GM10248 (cell line): ENCODE results near the gene SMARCB1.

Experiments
- CTCF ChIA-PET: fragments of 300-600 bp; sonication (Branson Sonifier 250); formaldehyde crosslinking; extraction: SDS; loops from one replicate; lab custom pipeline; 2021; ENCODE audit warnings: antibody characterized with exemption; lab: Yijun Ruan, JAX
- POLR2A ChIA-PET: fragments of 350-650 bp; sonication (Branson Sonifier 250); formaldehyde crosslinking; extraction: SDS; loops from one replicate; lab custom pipeline; 2020; ENCODE audit warnings: antibody characterized with exemption; lab: Yijun Ruan, JAX
- DNase-seq: peaks from one replicate; pipeline ENCODE4 v3.0.0; 2012; ENCODE audit errors: extremely low spot score
- TF ChIP-seq, protein P1 (sequence below): IDR thresholded peaks from 2 replicates; pipeline ENCODE4 v1.5.1; 2012; ENCODE audit warnings: mild to moderate bottlenecking, low read depth; ENCODE audit errors: extremely low read depth, missing control alignments, control extremely low read depth

The SMARCB1 gene

DNA sequence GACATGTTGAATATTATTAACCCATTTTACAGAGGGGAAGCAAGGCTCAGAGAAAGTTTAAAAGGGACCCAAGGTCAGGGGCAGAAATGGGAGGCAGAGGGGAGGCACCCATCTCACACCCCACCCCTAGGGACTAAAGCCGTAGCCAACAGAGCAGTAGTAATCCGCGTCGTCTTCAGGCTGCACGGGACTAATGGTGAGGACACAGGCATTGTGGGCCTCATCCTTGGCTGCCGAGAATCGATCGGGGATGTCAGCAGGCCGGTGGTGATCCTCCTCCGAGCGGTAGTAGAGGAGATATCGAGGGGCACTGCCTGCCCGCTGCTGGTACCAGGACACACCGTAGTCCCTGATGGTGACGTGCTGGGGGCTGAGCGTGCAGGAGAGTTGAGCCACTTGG lies 34.0 kb upstream of the SMARCB1 start:
- ChIA-PET CTCF (interaction anchor here (1.3 to 1.4 kb wide), 2 partner anchors 8 to 14 kb away, joined by 3 read pairs; no protein-coding TSS in a partner anchor), POLR2A (no interaction called here)
- peak; percentile 54 for DNase-seq
- TF ChIP-seq, protein P1, sequence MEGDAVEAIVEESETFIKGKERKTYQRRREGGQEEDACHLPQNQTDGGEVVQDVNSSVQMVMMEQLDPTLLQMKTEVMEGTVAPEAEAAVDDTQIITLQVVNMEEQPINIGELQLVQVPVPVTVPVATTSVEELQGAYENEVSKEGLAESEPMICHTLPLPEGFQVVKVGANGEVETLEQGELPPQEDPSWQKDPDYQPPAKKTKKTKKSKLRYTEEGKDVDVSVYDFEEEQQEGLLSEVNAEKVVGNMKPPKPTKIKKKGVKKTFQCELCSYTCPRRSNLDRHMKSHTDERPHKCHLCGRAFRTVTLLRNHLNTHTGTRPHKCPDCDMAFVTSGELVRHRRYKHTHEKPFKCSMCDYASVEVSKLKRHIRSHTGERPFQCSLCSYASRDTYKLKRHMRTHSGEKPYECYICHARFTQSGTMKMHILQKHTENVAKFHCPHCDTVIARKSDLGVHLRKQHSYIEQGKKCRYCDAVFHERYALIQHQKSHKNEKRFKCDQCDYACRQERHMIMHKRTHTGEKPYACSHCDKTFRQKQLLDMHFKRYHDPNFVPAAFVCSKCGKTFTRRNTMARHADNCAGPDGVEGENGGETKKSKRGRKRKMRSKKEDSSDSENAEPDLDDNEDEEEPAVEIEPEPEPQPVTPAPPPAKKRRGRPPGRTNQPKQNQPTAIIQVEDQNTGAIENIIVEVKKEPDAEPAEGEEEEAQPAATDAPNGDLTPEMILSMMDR: no peak

DNA sequence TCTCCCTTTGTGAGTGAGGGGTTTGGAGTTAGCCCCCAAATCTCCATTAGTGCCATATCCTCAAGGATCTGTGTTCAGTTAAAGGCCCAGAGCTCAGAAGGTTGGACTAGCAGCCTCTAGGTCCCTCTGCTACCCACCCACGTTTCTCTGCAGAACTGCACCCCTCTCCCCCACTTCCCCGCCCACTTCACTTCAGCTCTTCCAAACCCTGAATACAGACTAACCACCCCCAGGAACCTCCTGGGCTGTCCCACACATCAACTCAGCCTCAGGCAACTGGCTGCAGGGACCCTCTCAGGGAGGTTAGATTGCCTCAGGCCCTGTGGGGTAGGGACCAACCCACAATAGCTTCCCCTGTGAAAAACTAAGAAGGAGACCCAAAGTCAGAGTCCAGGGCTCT lies 33.4 kb upstream of the SMARCB1 start:
- ChIA-PET POLR2A (no interaction called here), CTCF (interaction anchor here (0.9 to 1.3 kb wide), 3 partner anchors 10 to 14 kb away, joined by 3 read pairs; partner anchors contain the start of gene CHCHD10)

DNA sequence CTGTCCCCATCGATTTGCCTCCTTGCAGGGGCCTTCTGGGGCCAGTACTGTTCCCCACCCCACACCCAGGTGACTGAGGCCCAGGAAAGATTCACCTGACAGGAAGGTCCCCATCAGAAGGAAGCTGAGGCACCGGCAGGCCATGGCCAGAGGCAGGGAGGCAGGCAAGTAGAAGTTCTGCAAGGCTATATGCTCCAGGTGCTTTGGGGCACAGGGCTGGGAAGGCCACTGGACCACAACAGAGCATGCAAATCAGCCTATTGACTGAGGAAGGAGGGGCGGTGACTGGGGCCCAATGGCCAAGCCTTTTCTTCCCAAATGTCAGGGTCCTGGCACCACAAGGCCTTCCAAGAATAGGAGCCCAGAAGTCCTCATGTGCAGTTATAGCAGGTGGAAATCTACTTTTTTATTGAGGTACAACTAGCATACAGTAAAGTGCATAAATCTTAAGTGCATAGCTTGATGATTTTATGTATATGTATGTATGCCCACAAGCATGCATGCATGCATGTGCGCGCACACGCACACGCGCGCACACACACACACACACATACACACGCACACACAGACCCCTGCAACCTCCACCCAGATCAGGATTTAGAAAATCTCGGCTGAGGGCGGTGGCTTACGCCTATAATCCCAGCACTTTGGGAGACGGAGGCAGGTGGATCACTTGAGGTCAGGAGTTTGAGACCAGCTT lies 32.4 kb upstream of the SMARCB1 start, which contains the start of gene VPREB3:
VPREB3 (minus strand) TSS at position 206 of the 700 bp plus-strand sequence; CDS start at position 144, 62 bp downstream.
- TF ChIP-seq, protein P1: no peak
- DNase-seq: no peak
- CTCF ChIA-PET: interaction anchor here (0.8 to 1.8 kb wide), 6 partner anchors 10 to 95 kb away, joined by 3 to 4 read pairs (median 3); partner anchors contain the start of gene CHCHD10
- POLR2A ChIA-PET: no interaction called here

More for the DNA sequence above, 33.4 kb upstream of the SMARCB1 start:
- DNase-seq: no peak
- TF ChIP-seq, protein P1: no peak

DNA sequence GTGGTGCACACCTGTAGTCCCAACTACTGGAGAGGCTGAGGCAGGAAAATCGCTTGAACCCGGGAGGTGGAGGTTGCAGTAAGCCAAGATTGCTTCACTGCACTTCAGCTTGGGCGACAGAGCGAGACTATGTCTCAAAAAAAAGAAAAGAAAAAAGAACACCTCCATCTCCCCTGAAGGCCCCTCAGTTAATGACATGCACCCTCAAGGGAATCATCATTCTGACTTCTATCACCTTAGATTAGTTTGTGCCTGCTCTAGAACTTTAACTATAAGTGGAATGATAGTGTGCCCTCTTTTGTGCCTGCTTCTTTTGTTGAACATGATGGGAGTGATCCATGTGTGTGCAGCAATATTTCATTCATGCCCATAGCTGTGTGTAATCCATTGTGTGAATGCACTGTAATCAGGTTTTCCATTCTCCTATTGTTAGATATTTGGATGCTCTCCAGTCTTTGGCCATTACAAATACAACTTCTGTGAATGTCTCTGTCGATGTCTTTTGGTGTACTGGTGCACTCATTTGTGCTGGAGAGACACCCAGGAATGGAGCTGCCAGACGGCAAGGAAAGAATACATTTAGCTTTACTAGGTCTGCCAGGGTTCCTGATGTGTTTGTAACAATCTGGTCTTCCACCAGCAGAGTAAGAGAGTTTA lies 31.7 kb upstream of the SMARCB1 start:
- ChIA-PET CTCF (interaction anchor here (0.8 to 1.8 kb wide), 5 partner anchors 11 to 94 kb away, joined by 3 to 4 read pairs (median 3); no protein-coding TSS in a partner anchor), POLR2A (no interaction called here)
- no peak for DNase-seq
- TF ChIP-seq, protein P1: no peak

DNA sequence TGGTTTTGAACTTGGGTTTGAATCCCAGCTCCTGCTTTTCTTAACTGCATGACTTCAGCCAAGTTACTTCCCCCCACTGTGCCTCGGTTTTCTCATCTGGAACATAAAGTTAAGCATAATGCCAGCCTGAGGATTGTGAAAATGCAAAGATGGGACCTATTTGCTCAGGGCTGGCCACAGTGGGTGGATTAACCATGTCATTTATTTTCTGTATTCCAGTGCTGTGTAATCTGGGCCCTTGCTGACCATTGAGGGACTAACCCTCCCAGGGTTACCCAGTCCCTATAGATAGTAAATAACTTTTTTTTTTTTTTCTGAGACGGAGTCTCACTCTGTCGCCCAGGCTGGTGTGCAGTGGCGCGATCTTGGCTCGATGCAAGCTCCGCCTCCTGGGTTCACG lies 31.1 kb upstream of the SMARCB1 start:
- POLR2A ChIA-PET: no interaction called here
- no peak for DNase-seq
- CTCF ChIA-PET: interaction anchor here (1.1 to 1.3 kb wide), 3 partner anchors 11 to 15 kb away, joined by 3 read pairs; no protein-coding TSS in a partner anchor
- TF ChIP-seq, protein P1: no peak

DNA sequence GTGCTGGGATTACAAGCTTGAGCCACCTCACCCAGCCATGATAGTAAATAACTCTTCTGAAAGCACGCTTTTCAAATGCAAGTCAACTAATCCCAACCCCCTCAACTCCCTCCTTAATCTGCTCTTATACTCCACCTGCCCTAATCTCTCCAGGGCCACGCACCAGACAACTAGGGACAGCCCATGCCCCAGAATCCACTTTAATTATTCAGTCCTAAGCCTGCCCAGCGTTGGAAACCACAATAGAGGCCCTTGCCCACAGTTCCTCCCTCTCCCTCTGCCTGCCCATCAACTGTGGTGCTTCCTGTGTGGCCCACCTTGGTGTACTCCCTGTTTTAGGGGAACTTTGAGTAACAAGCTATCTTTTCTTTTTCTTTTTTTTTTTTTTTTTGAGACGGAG lies 29.9 kb upstream of the SMARCB1 start:
- TF ChIP-seq, protein P1: no peak
- no peak for DNase-seq
- ChIA-PET CTCF (interaction anchor here (1.6 to 6.8 kb wide), 2 partner anchors 12 to 93 kb away, joined by 4 to 33 read pairs; partner anchors contain the start of gene CHCHD10), POLR2A (no interaction called here)
